ENCODE measurements around the gene NLRP13.
"Not testable (repeated sequence)": the region's sequence is repeated elsewhere in the genome, so short reads cannot be mapped to it uniquely, and the experiment has no call there.

NLRP13 gene

GRCh38 chr19:55931936-55932386 lies at the start of gene NLRP13:
Gene NLRP13, minus strand, starts transcription at chr19:55932336. Its CDS starts 25 bp downstream, at chr19:55932311.
- DNase-seq = no peak

DNA sequence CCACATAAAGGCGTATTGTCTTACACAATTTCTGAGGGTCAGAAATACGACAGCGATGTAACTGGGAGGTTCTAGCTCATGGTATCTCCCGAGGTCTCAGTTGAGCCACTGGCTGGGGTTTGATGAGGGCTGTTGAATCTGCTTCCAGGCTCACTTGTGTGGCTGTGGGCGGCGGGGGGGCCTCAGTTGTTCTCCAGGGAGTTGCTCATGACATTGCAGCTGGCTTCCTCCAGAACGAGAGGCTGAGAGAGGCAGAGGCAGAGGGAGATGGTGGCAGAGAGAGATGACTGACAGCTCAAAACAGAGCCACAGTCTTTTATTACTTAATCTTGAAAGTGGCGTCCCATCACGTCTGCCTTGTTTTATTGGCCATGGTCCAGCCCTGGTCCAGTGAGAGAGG lies 48.3 kb upstream of the NLRP13 start:
- DNase-seq = no peak

DNA sequence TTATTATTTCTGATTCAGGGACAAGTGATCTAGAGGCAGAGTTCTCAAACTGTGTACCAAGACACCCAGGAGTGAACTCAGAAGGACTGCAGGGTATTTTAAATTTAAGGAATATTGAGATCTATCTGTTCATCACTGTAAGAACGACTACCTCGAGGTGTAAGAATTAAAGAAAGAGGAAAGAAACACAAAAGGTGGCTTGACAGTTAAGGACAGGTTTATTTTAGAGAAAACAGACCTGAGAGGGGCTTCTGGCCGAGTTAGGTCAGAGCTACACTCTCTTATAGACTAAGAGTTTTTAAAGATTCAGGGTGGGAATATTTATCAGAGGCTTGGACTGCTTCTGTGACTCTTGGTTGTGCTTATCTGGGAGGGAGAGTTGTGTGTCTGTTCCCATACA lies 41.8 kb upstream of the NLRP13 start:
- DNase-seq = no peak

- DNase-seq = no peak
These were observed 30.1 kb upstream of the NLRP13 start for GRCh38 chr19:55962186-55962585.

DNA sequence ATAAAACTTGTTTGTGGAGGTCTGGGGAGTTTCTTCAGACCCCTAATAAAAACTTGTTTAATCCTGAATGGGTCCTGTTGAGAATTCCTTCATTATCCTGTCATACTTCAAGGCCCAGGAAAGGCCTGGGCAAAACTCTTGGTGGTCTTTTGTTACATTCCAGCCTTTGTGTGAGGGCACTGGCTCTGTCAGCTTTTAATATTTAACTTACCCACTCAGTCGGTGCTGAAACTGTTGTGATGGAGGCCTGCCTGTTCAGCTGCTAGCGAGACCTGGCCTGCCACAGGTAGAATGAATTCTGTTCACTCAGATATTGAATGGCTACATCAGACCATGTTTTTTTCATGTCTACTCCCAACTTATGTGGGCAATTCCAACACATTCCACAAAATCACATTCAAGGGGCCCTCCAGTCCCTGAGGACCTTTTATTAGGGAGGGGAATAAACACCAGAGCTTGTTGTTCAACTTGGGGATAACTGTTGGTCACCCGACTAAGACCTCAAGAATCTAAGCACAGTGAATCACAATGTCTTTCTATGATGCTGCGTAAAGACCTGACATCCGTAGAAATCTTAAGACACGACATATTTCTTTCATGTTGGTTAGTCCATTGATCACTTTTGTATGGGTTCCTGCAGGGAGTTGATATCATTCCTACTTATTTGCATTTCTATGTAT lies 28.0 kb upstream of the NLRP13 start:
- no peak for DNase-seq

DNA sequence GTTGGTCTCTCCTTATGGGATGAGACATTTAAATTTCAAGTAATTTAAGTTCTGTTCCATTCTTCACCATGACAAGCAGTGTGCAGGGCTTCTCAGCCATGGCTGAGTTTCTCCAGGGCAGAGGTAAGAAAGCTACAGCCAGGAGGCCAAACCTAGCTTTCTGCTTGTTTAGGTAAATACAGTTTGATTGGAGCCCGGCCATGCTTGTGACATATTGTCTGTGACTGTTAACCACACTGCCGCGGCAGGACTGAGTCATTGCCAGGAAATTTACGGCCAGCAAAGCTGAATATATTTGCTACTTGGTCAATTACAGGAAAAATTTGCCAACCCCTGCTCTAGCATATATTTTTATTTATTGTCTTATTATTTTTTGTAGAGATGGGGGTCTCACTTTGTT lies 26.2 kb upstream of the NLRP13 start:
- no peak for DNase-seq

DNA sequence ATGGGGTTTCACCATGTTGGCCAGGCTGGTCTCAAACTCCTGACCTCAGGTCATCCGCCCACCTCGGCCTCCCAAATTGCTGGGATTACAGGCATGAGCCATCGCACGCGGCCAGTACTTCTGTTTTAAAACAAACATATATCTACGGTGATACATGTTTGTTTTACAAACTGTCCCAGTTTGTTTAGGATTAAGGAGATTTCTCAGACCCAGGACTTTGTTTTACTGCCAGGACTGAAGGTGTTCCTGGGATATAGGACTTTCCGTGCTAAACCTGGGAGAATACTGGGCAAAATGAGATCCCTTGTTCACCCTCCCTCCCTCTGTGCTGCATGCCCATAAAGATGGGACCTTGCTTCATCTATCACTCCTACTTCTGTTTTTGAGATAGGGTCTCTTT lies 24.3 kb upstream of the NLRP13 start:
- DNase-seq = no peak

DNA sequence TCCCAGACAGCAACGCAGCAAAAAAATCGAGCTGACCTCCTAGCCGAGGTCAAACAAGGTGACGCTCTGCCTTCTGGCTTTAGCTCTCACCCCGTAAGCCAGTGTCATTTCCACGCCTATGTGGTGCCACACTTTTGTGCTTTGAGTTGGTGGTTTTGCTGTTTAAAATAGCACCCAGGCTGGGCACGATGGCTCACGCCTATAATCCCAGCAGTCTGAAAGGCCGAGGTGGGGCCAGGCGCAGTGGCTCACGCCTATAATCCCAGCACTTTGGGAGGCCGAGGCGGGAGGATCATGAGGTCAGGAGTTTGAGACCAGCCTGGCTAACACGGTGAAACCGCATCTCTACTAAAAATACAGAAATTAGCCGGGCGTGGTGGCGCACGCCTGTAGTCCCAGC lies 18.4 kb upstream of the NLRP13 start:
- not testable (repeated sequence) for DNase-seq

DNA sequence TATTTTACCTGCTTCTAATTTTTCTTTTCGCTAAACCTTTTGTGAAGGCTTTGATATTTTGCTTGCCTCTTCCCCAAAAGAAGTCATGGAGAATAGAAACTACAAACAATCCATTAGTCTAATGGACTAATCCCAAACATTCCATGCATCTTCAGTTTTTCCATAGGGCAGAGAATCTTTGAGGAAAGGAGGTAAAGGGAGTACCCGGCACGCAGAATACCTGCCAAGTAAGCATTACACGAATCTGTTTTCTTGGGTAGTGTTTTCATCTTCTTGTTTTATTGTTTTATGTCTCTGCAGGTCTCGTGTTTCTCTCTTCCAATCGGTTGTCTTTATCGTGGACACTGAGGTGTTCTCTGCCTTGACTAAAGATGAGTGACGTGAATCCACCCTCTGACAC lies 15.4 kb upstream of the NLRP13 start, which contains the start of gene NLRP8:
Gene NLRP8 (plus strand): TSS at position 301 of the 400 bp plus-strand sequence.
- no peak for DNase-seq

- DNase-seq = no peak
These were observed 8.2 kb upstream of the NLRP13 start for GRCh38 chr19:55940306-55940705.

- no peak for DNase-seq
These were observed 7.1 kb upstream of the NLRP13 start for GRCh38 chr19:55939206-55939605.

DNA sequence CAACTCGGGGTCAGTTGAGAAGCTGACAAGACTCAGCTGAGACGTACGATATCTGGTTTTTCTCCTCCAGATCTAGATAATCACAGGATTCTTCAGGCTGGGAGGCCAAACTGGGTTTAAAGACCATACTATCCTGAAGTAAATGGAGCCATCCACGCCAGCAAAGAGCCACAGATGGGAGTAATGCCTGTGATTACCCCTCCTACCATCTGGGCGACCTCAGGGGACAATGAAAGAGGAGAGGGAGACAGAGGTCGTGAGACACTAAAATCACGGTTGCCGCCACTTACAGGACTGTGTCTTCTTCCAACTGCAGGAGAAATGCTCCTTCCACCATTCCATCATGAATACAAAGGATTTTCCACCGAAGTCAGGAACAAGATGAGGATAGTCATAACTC lies 3.1 kb upstream of the NLRP13 start:
- no peak for DNase-seq

DNA sequence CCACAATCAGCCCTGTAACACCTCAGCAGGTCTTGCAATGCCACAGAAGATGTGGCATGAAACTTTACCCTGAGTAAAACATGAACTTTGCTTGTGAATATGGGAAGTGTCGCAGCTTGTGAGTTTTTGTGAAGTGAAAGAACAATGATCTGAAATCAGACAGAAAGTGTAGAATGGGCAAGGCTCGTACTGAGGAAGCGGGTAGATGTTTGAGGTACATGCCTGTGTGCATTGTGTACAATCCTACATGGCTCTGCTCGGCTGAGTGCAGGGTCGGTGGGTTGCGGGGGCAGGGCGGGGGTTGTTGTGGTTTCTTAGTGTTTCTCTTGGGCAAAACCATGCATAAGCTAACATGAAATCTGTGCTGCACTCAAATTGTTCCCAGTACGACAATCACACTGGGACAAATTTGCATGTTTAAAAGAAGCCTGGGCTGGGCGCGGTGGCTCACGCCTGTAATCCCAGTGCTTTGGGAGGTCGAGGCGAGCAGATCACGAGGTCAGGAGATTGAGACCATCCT lies 1.1 kb downstream of the NLRP13 start:
- no peak for DNase-seq

DNA sequence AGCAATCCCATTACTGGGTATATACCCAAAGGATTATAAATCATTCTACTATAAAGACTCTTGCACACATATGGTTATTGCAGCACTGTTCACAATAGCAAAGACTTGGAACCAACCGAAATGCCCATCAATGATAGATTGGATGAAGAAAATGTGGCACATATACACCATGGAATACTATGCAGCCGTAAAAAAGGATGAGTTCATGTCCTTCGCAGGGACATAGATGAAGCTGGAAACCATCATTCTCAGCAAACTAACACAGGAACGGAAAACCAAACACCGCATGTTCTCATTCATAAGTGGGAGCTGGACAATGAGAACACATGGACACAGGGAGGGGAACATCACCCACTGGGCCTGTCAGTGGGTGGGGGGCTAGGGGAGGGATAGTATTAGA lies 2.9 kb downstream of the NLRP13 start:
- DNase-seq = not testable (repeated sequence)

- DNase-seq = no peak
These were observed 4.1 kb downstream of the NLRP13 start for GRCh38 chr19:55927991-55928390.

DNA sequence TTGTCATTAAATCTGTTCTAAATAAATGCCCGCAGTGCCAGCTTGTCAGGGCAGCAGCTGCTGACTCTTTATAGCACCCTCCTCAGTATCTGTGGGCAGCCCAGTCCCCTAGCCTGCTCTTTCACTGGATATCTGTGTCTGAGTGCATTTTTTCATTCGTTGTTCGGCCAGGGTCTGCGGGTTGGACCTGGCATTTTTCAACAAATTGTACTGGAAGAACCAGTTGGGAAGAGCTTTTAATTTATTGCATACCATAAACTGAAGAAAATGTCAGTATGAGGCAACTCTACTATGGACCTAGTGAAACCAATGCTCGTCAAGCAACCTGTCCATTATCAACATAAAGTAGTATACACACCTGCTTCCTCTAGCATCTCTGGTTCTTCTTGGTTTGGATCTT lies 8.6 kb downstream of the NLRP13 start:
- DNase-seq = no peak

GRCh38 chr19:55913643-55914268 lies 18.4 kb downstream of the NLRP13 start:
- no peak for DNase-seq

GRCh38 chr19:55912916-55913315 lies 19.2 kb downstream of the NLRP13 start:
- no peak for DNase-seq

DNA sequence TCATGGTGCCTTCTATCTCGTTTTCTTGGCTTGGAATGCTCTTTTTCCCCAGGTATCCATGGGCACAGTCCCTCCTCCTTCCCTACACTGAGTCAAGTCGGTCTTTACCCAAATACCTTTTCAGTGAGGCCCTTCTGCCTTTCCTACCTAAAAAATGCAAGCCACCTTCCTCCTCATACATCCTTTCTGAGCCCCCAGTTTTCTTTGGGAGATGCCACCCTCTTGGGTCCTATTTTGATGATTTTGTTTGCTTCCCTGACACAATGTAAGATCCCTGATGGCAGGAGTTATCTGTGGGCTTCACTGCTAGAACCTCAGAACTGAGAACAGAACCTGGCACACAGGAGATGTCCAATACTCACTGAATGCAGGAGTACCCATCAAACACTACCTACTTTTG lies 22.3 kb downstream of the NLRP13 start:
- DNase-seq = no peak

DNA sequence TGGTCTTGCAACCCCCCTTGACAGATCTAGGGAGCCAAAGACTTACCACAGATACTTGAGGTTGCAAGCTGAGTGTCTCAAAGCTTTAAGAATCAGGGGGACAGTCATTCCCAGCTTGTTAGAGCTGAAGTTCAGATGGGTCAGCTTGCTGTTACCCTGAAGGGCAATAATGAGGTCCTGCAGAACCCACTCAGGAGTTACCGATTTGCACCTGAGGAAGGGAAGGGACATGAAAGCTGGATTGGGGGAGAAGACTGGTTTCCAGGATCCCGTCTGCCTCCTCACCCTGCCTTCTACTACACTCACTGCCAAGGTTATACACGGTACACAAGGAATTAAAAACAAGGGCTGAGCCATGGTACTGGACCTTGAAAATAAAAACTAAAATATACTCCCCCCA lies 24.4 kb downstream of the NLRP13 start:
- no peak for DNase-seq

GRCh38 chr19:55907286-55907685 lies 24.9 kb downstream of the NLRP13 start:
- no peak for DNase-seq

- DNase-seq = no peak
These were observed 29.9 kb downstream of the NLRP13 start for GRCh38 chr19:55902080-55902751.

DNA sequence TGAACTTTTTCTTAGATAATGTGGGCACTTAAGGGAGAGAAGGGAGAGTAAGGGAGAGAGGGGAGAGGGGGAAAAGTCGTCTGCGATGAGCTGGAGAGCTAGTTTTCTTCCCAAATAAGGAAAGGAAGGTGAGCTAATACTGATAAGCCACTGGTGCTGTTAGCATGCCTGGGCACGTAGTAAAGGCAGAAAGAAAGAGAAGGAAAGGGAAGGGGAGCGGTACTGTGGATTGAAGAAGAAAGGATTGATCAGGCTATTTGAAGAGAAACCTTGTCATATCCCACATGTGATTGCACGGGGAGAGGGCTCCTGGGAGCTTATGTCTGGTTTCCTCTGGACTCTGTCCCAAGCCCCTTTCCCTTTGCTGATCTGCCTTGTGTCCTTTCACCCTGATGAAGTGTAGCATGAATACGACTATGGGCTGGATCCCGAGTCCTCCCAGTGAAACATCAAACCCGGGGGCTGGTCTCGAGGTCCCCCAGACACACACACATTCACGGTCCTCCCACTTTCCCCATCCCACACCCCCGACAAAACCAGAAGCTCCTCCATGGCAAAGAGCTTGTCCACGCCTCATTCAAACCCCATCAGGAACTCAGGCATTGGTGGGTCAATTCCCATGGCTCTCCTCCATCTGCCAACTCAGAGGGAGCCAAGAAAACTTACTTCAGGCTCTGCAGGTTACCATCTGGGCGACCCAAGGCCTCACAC lies 30.6 kb downstream of the NLRP13 start:
- no peak for DNase-seq

Data from NCI-H345 (cell line).